Caco-2 (cell line): ENCODE data around the gene EPYC. TPM values are rescaled to one million over a fixed set of nuclear protein-coding genes. Genes with fewer than 3 reads are reported as not detected.

ENCODE experiments used
- BruUV-seq: library from RNA; stranded (reverse); fragments of 400-500 nt; replicated peaks from 2 replicates; lab custom pipeline; 2021; lab: Mats Ljungman, UMichigan
- CTCF ChIA-PET: fragments of 300-600 bp; sonication (Branson Sonifier 250); formaldehyde crosslinking; loops from one replicate; lab custom pipeline; 2022; ENCODE audit warnings: antibody characterized with exemption; lab: Charles Lee
- POLR2A ChIA-PET: fragments of 300-600 bp; sonication (Branson Sonifier 250); formaldehyde crosslinking; loops from one replicate; lab custom pipeline; 2022; ENCODE audit warnings: antibody characterized with exemption; lab: Charles Lee
- DNase-seq, 2 experiments: peaks; one replicate each; pipeline versions ENCODE4 v3.0.0 to v3.0.0-alpha.2; 2020 to 2022
- H3K27me3 ChIP-seq: replicated peaks from 2 replicates; pipeline ENCODE4 v1.6.0; 2011; ENCODE audit warnings: low read length; ENCODE audit not compliant: control insufficient read depth, insufficient read depth
- H3K36me3 ChIP-seq: 2 replicates; pipeline ENCODE4 v1.5.1; 2011; ENCODE audit warnings: low read length; ENCODE audit not compliant: control insufficient read depth, insufficient read depth
- H3K4me1 ChIP-seq: fragments of 250-450 bp; sonication (Bioruptor Pico); 2 replicates; pipeline ENCODE4 v1.5.1; 2020; ENCODE audit warnings: mild to moderate bottlenecking
- H3K4me3 ChIP-seq: 2 replicates; pipeline ENCODE4 v1.5.1; 2011; ENCODE audit warnings: low read depth, mild to moderate bottlenecking, control low read depth, low read length
- H3K9me3 ChIP-seq: fragments of 250-450 bp; sonication (Bioruptor Pico); 2 replicates; pipeline ENCODE4 v1.5.1; 2020; ENCODE audit warnings: mild to moderate bottlenecking, moderate library complexity
- H3K27ac Mint-ChIP-seq: one replicate; pipeline ENCODE4 v1.8.0; 2022; ENCODE audit warnings: mixed read lengths; ENCODE audit not compliant: unreplicated experiment
- H3K27me3 Mint-ChIP-seq: one replicate; pipeline ENCODE4 v1.8.0; 2022; ENCODE audit warnings: mixed read lengths; ENCODE audit not compliant: insufficient read depth, unreplicated experiment
- H3K36me3 Mint-ChIP-seq: one replicate; pipeline ENCODE4 v1.8.0; 2022; ENCODE audit warnings: mild to moderate bottlenecking, mixed read lengths; ENCODE audit not compliant: insufficient read depth, unreplicated experiment
- H3K4me1 Mint-ChIP-seq: one replicate; pipeline ENCODE4 v1.8.0; 2022; ENCODE audit warnings: low read depth, mixed read lengths; ENCODE audit not compliant: unreplicated experiment
- H3K4me3 Mint-ChIP-seq: one replicate; pipeline ENCODE4 v1.8.0; 2022; ENCODE audit warnings: mild to moderate bottlenecking, moderate library complexity, mixed read lengths; ENCODE audit not compliant: unreplicated experiment
- H3K9me3 Mint-ChIP-seq: one replicate; pipeline ENCODE4 v1.8.0; 2022; ENCODE audit warnings: mixed read lengths; ENCODE audit not compliant: unreplicated experiment
- intact Hi-C: fragments of 100-400 bp; cut with micrococcal nuclease; formaldehyde crosslinking; loops from one replicate; pipeline ENCODE4 v1.10.0; 2022; ENCODE audit not compliant: unreplicated experiment
- total RNA-seq: library from RNA; stranded (reverse); gene quantifications from 2 replicates; pipeline ENCODE4 v1.2.3, GENCODE V29; 2022
- TF ChIP-seq, protein P1 (sequence below), 2 experiments: fragments of 200-600 bp in 1 of 2; IDR thresholded peaks; 1 replicate in 1 of 2; 2 replicates in 1 of 2; pipeline versions ENCODE4 v1.5.1 to v1.8.0; 2011 to 2022; ENCODE audit warnings: antibody characterized with exemption in 1 of 2, control low read depth in 1 of 2, inconsistent platforms in 1 of 2, low read depth in 1 of 2, low read length in 1 of 2, mild to moderate bottlenecking in 1 of 2, moderate library complexity in 1 of 2; ENCODE audit not compliant: insufficient read depth in 1 of 2, severe bottlenecking in 1 of 2, unreplicated experiment in 1 of 2

EPYC gene
- total RNA-seq, 1 experiment from 2014 or later: not detected

DNA sequence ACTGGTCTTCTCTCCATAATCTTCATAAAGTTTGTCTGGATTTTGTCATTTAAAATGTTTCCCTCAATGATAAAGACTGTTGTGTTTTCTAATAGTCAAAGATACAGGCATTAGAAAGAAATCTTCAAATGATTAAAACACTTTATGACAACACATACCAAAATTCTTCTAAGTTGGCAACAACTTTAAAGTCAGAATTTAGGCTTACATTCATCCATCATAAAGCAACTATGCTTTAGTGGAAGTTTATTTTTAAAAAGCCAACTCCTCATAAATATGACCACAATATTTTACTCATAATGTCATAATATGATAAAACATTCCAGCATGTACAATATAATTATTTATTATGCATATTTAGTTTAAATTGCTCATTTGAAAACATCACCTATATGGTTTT is 32.5 kb downstream of the EPYC start:
- Mint-ChIP-seq H3K4me1 (no peaks in the 10 kb centered on the region), H3K27ac (no peak overlapping the region), H3K36me3 (no peaks in the 10 kb centered on the region), H3K27me3 (no peaks in the 10 kb centered on the region), H3K9me3 (no peaks in the 10 kb centered on the region), H3K4me3 (no peak overlapping the region)
- DNase-seq: no peak
- POLR2A ChIA-PET: no interaction called here
- H3K36me3 ChIP-seq: no peaks in the 10 kb centered on the region
- BruUV-seq: no TSS peak
- intact Hi-C loops: no loop called here
- no peaks in the 10 kb centered on the region for H3K4me1 ChIP-seq
- no peaks in the 10 kb centered on the region for H3K9me3 ChIP-seq
- CTCF ChIA-PET: no interaction called here
- no peaks in the 10 kb centered on the region for H3K27me3 ChIP-seq
- TF ChIP-seq, protein P1, sequence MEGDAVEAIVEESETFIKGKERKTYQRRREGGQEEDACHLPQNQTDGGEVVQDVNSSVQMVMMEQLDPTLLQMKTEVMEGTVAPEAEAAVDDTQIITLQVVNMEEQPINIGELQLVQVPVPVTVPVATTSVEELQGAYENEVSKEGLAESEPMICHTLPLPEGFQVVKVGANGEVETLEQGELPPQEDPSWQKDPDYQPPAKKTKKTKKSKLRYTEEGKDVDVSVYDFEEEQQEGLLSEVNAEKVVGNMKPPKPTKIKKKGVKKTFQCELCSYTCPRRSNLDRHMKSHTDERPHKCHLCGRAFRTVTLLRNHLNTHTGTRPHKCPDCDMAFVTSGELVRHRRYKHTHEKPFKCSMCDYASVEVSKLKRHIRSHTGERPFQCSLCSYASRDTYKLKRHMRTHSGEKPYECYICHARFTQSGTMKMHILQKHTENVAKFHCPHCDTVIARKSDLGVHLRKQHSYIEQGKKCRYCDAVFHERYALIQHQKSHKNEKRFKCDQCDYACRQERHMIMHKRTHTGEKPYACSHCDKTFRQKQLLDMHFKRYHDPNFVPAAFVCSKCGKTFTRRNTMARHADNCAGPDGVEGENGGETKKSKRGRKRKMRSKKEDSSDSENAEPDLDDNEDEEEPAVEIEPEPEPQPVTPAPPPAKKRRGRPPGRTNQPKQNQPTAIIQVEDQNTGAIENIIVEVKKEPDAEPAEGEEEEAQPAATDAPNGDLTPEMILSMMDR (IDR thresholded peaks at IDR 0.05; ENCODE audit: insufficient read depth in 1 of 2, low read depth in 1 of 2, low read length in 1 of 2, severe bottlenecking in 1 of 2, unreplicated experiment in 1 of 2): no peak
- no peak overlapping the region for H3K4me3 ChIP-seq

DNA sequence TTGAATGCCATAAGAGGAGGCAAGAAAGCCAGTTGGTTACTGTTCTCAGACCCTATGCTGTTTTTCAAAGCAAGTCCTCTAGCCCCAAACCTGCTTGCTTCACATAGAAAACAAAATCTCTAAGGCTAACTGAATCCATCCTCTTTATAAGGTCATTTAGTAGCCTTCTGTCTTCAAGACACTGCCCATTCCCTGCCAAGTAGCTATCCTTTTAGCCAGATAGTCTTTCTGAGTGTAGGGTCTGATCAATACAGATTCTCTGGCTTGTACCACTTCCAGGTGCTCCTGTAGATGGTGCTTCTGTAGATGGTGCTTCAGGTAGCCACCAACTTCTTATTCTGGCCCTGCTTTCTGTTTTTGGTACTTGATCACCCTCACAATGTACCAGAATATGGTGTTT is 33.9 kb downstream of the EPYC start:
- H3K4me1 Mint-ChIP-seq: no peaks in the 10 kb centered on the region
- no peaks in the 10 kb centered on the region for H3K9me3 ChIP-seq
- no peak overlapping the region for H3K27ac Mint-ChIP-seq
- TF ChIP-seq, protein P1 (IDR thresholded peaks at IDR 0.05; ENCODE audit: insufficient read depth in 1 of 2, low read depth in 1 of 2, low read length in 1 of 2, severe bottlenecking in 1 of 2, unreplicated experiment in 1 of 2): no peak
- POLR2A ChIA-PET: no interaction called here
- CTCF ChIA-PET: interaction anchor here (1.1 kb wide), 1 partner anchor 11 kb away, joined by 5 read pairs; no protein-coding TSS in a partner anchor
- H3K4me3 ChIP-seq: no peak overlapping the region
- H3K4me1 ChIP-seq: no peaks in the 10 kb centered on the region
- no peaks in the 10 kb centered on the region for H3K27me3 Mint-ChIP-seq
- intact Hi-C loops: no loop called here
- no peaks in the 10 kb centered on the region for H3K36me3 ChIP-seq
- no peaks in the 10 kb centered on the region for H3K9me3 Mint-ChIP-seq
- no peaks in the 10 kb centered on the region for H3K27me3 ChIP-seq
- H3K36me3 Mint-ChIP-seq: no peaks in the 10 kb centered on the region
- H3K4me3 Mint-ChIP-seq: no peak overlapping the region
- BruUV-seq: no TSS peak
- no peak for DNase-seq

DNA sequence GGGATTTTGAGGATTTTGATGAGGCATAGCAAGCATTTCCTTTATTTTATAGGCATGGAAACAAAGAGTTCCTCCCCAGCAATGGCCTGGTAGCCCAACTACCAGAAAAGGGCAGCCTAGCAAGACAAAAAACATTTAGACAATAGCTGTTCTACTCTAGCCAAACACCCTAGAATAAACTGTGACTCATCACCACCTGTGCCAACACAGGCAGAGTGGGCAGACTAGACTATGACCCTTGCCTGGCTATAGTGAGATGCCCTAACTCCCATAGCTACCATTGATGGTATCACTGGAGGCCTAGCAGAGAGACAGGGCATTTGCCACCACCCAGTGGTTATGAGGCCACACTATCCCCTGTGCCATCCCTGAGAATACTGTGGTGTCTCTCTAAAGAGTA is 34.3 kb downstream of the EPYC start:
- no peak for DNase-seq
- H3K36me3 ChIP-seq: no peaks in the 10 kb centered on the region
- TF ChIP-seq, protein P1 (IDR thresholded peaks at IDR 0.05; ENCODE audit: insufficient read depth in 1 of 2, low read depth in 1 of 2, low read length in 1 of 2, severe bottlenecking in 1 of 2, unreplicated experiment in 1 of 2): no peak
- Mint-ChIP-seq H3K27ac (no peak overlapping the region), H3K27me3 (no peaks in the 10 kb centered on the region), H3K4me3 (no peak overlapping the region), H3K9me3 (no peaks in the 10 kb centered on the region), H3K36me3 (no peaks in the 10 kb centered on the region), H3K4me1 (no peaks in the 10 kb centered on the region)
- no peaks in the 10 kb centered on the region for H3K4me1 ChIP-seq
- ChIA-PET CTCF (interaction anchor here (1.1 kb wide), 1 partner anchor 11 kb away, joined by 5 read pairs; no protein-coding TSS in a partner anchor), POLR2A (no interaction called here)
- H3K9me3 ChIP-seq: no peaks in the 10 kb centered on the region
- intact Hi-C loops: no loop called here
- no peak overlapping the region for H3K4me3 ChIP-seq
- BruUV-seq: no TSS peak
- no peaks in the 10 kb centered on the region for H3K27me3 ChIP-seq
